HAP-1 (cell line): ENCODE data around the gene TRERF1.

Source experiments
- DNase-seq, 2 experiments: peaks; one replicate each; pipeline ENCODE4 v3.0.0-alpha.2; 2016 to 2020; ENCODE audit warnings: low spot score in 2 of 2
- H3K27me3 ChIP-seq: fragments of 250-450 bp; sonication (Bioruptor Pico); 2 replicates; pipeline ENCODE4 v1.5.1; 2020; ENCODE audit warnings: low read depth, mild to moderate bottlenecking, moderate library complexity
- H3K36me3 ChIP-seq: fragments of 250-450 bp; sonication (Bioruptor Pico); replicated peaks from 2 replicates; pipeline ENCODE4 v1.5.1; 2020; ENCODE audit warnings: mild to moderate bottlenecking
- H3K4me1 ChIP-seq: fragments of 250-450 bp; sonication (Bioruptor Pico); 2 replicates; pipeline ENCODE4 v1.5.1; 2020; ENCODE audit warnings: mild to moderate bottlenecking
- H3K4me3 ChIP-seq: fragments of 250-450 bp; sonication (Bioruptor Pico); 2 replicates; pipeline ENCODE4 v1.5.1; 2020; ENCODE audit warnings: mild to moderate bottlenecking, moderate library complexity
- H3K9me3 ChIP-seq: fragments of 250-450 bp; sonication (Bioruptor Pico); 2 replicates; pipeline ENCODE4 v1.5.1; 2020; ENCODE audit warnings: mild to moderate bottlenecking, moderate library complexity
- in situ Hi-C: fragments of 300-500 bp; cut with MboI; formaldehyde crosslinking; loops from 3 replicates; pipeline ENCODE4 v1.14.3; 2020; ENCODE audit warnings: low sequenced_read_pairs, inconsistent platforms, mixed read lengths

TRERF1 gene

GRCh38 chr6:42443312-42444060 is 8.2 kb downstream of the TRERF1 start:
- H3K4me3 ChIP-seq: no peak overlapping the region
- in situ Hi-C loops: no loop called here
- H3K4me1 ChIP-seq: peaks cover 47% of the 10 kb centered on the region
- no peaks in the 10 kb centered on the region for H3K27me3 ChIP-seq
- H3K36me3 ChIP-seq: peaks cover 5% of the 10 kb centered on the region
- no peaks in the 10 kb centered on the region for H3K9me3 ChIP-seq
- peak in 1 of 2 experiments; percentile 60 for DNase-seq

DNA sequence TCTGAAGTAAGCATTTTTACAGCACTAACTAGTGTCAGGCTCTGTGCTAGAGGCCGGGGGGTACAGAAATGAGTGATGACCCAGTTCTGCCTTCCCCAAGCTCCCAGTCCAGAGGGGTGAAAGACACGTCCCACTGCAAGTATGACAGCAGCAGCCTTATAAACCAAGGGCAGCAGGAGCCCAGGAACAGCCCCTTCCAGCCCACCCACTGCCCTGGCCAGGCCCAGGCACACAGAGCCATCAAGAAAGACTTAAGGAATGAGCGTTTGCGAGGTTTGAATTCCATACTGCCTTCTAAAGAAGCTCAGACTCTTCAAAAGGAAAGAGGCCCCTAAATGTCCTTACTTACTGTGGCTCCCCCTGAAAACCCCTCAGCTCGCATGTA is 10.0 kb downstream of the TRERF1 start:
- DNase-seq: peak; percentile 40 to 45
- Histone ChIP-seq H3K4me3 (no peak overlapping the region), H3K36me3 (no peaks in the 10 kb centered on the region), H3K27me3 (no peaks in the 10 kb centered on the region), H3K9me3 (no peaks in the 10 kb centered on the region), H3K4me1 (peaks cover 47% of the 10 kb centered on the region)
- in situ Hi-C loops: no loop called here

GRCh38 chr6:42440778-42441696 is 10.7 kb downstream of the TRERF1 start:
- DNase-seq: peak; percentile 77
- in situ Hi-C loops: no loop called here
- H3K27me3 ChIP-seq: no peaks in the 10 kb centered on the region
- H3K4me3 ChIP-seq: peak overlapping the region; percentile 2; the same call in 1 of the 2 replicates
- H3K9me3 ChIP-seq: no peaks in the 10 kb centered on the region
- peaks cover 47% of the 10 kb centered on the region for H3K4me1 ChIP-seq
- no peaks in the 10 kb centered on the region for H3K36me3 ChIP-seq

GRCh38 chr6:42440027-42440426 is 11.7 kb downstream of the TRERF1 start:
- Histone ChIP-seq H3K4me3 (no peak overlapping the region), H3K27me3 (no peaks in the 10 kb centered on the region), H3K4me1 (peaks cover 47% of the 10 kb centered on the region), H3K36me3 (0 out of 2 replicates have a peak, but pooled peaks cover 3% of the 10 kb centered on the region), H3K9me3 (no peaks in the 10 kb centered on the region; the same call in 1 of the 2 replicates)
- in situ Hi-C loops: no loop called here
- no peak for DNase-seq

GRCh38 chr6:42436825-42437224 is 14.9 kb downstream of the TRERF1 start:
- in situ Hi-C loops: no loop called here
- peaks cover 4% of the 10 kb centered on the region; the same call in 1 of the 2 replicates for H3K9me3 ChIP-seq
- DNase-seq: no peak

GRCh38 chr6:42434237-42434636 is 17.5 kb downstream of the TRERF1 start:
- peaks cover 6% of the 10 kb centered on the region; the same call in 1 of the 2 replicates for H3K36me3 ChIP-seq
- H3K27me3 ChIP-seq: no peaks in the 10 kb centered on the region
- in situ Hi-C loops: no loop called here
- H3K4me3 ChIP-seq: no peak overlapping the region
- no peak for DNase-seq
- peaks cover 4% of the 10 kb centered on the region; the same call in 1 of the 2 replicates for H3K9me3 ChIP-seq
- H3K4me1 ChIP-seq: peaks cover 10% of the 10 kb centered on the region

More at GRCh38 chr6:42436825-42437224, 14.9 kb downstream of the TRERF1 start:
- Histone ChIP-seq H3K4me3 (no peak overlapping the region), H3K4me1 (peaks cover 21% of the 10 kb centered on the region), H3K36me3 (peaks cover 6% of the 10 kb centered on the region; the same call in 1 of the 2 replicates), H3K27me3 (no peaks in the 10 kb centered on the region)

DNA sequence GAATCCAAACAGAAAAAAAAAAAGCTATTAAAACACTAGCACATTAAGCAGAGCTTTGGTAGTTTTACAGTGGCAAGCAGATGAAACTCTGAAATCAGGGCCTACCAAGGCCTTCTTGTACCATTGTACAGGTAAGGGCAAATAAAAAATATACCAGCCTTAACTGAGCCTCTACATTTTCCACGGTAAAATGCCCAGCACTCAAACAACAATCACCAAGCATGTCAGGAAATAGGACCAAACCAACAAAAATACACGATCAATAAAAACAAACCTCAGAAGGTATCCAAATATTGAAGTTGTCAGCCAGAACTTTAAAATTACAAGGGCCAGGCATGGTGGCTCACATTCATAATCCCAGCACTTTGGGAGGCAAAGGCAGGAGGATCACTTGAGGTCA is 18.3 kb downstream of the TRERF1 start:
- H3K36me3 ChIP-seq: peaks cover 6% of the 10 kb centered on the region; the same call in 1 of the 2 replicates
- H3K9me3 ChIP-seq: peaks cover 4% of the 10 kb centered on the region; the same call in 1 of the 2 replicates
- no peak for DNase-seq
- H3K4me1 ChIP-seq: peaks cover 19% of the 10 kb centered on the region
- no peaks in the 10 kb centered on the region for H3K27me3 ChIP-seq
- in situ Hi-C loops: no loop called here
- H3K4me3 ChIP-seq: no peak overlapping the region

GRCh38 chr6:42431877-42432276 is 19.8 kb downstream of the TRERF1 start:
- DNase-seq: no peak
- no peak overlapping the region for H3K4me3 ChIP-seq
- H3K9me3 ChIP-seq: peaks cover 4% of the 10 kb centered on the region; the same call in 1 of the 2 replicates
- peaks cover 6% of the 10 kb centered on the region; the same call in 1 of the 2 replicates for H3K36me3 ChIP-seq
- H3K27me3 ChIP-seq: no peaks in the 10 kb centered on the region
- H3K4me1 ChIP-seq: peaks cover 25% of the 10 kb centered on the region
- in situ Hi-C loops: no loop called here

- peak in 1 of 2 experiments; percentile 33 for DNase-seq
- H3K9me3 ChIP-seq: peaks cover 4% of the 10 kb centered on the region; the same call in 1 of the 2 replicates
- peaks cover 25% of the 10 kb centered on the region for H3K4me1 ChIP-seq
- no peaks in the 10 kb centered on the region for H3K27me3 ChIP-seq
- in situ Hi-C loops: no loop called here
- H3K4me3 ChIP-seq: no peak overlapping the region
- peaks cover 6% of the 10 kb centered on the region; the same call in 1 of the 2 replicates for H3K36me3 ChIP-seq
Observed at GRCh38 chr6:42431356-42431755, 20.4 kb downstream of the TRERF1 start.

- DNase-seq: no peak
- Histone ChIP-seq H3K9me3 (peaks cover 4% of the 10 kb centered on the region; the same call in 1 of the 2 replicates), H3K4me3 (no peak overlapping the region), H3K27me3 (no peaks in the 10 kb centered on the region), H3K36me3 (peaks cover 3% of the 10 kb centered on the region; the same call in 1 of the 2 replicates), H3K4me1 (peaks cover 25% of the 10 kb centered on the region)
- in situ Hi-C loops: no loop called here
Observed at GRCh38 chr6:42429836-42430235, 21.9 kb downstream of the TRERF1 start.

GRCh38 chr6:42429042-42429585 is 22.6 kb downstream of the TRERF1 start:
- in situ Hi-C loops: no loop called here
- no peaks in the 10 kb centered on the region for H3K27me3 ChIP-seq
- H3K4me3 ChIP-seq: no peak overlapping the region
- DNase-seq: no peak
- peaks cover 25% of the 10 kb centered on the region for H3K4me1 ChIP-seq
- H3K36me3 ChIP-seq: peaks cover 3% of the 10 kb centered on the region; the same call in 1 of the 2 replicates
- H3K9me3 ChIP-seq: 0 out of 2 replicates have a peak, but pooled peaks cover 2% of the 10 kb centered on the region

GRCh38 chr6:42428326-42429041 is 23.2 kb downstream of the TRERF1 start:
- Histone ChIP-seq H3K4me1 (peaks cover 25% of the 10 kb centered on the region), H3K36me3 (no peaks in the 10 kb centered on the region), H3K27me3 (no peaks in the 10 kb centered on the region), H3K4me3 (no peak overlapping the region), H3K9me3 (no peaks in the 10 kb centered on the region)
- in situ Hi-C loops: no loop called here
- DNase-seq: peak; percentile 59 to 74

- H3K36me3 ChIP-seq: no peaks in the 10 kb centered on the region
- DNase-seq: no peak
- in situ Hi-C loops: no loop called here
- H3K9me3 ChIP-seq: no peaks in the 10 kb centered on the region
- no peaks in the 10 kb centered on the region for H3K27me3 ChIP-seq
- no peak overlapping the region for H3K4me3 ChIP-seq
- H3K4me1 ChIP-seq: peaks cover 25% of the 10 kb centered on the region
Observed at GRCh38 chr6:42427871-42428270, 23.9 kb downstream of the TRERF1 start.
